GM19467 (cell line): ENCODE data around the gene CDR2.
"Not testable (repeated sequence)": the region's sequence is repeated elsewhere in the genome, so short reads cannot be mapped to it uniquely, and the experiment has no call there.

Experiments
- ATAC-seq: cut with Tn5 transposase; IDR thresholded peaks from one replicate; pipeline ENCODE4 v1.9.1; 2021; ENCODE audit warnings: mild to moderate bottlenecking, moderate library complexity; ENCODE audit not compliant: unreplicated experiment

Gene CDR2

GRCh38 chr16:22353191-22353919 lies 21.1 kb downstream of the CDR2 start:
- ATAC-seq = no peak

GRCh38 chr16:22352723-22353122 lies 21.7 kb downstream of the CDR2 start:
- ATAC-seq = no peak

- no peak for ATAC-seq
These were observed 22.3 kb downstream of the CDR2 start for GRCh38 chr16:22352140-22352539.

- ATAC-seq = not testable (repeated sequence)
These were observed 23.4 kb downstream of the CDR2 start for GRCh38 chr16:22351017-22351416.

GRCh38 chr16:22348291-22348690 lies 26.1 kb downstream of the CDR2 start:
- no peak for ATAC-seq

GRCh38 chr16:22347100-22347820 lies 27.2 kb downstream of the CDR2 start:
- no peak for ATAC-seq

GRCh38 chr16:22346483-22346882 lies 27.9 kb downstream of the CDR2 start:
- no peak for ATAC-seq

- ATAC-seq = no peak
These were observed 32.3 kb downstream of the CDR2 start for GRCh38 chr16:22342082-22342481.

GRCh38 chr16:22340945-22341344 lies 33.5 kb downstream of the CDR2 start:
- no peak for ATAC-seq

- no peak for ATAC-seq
These were observed 36.4 kb downstream of the CDR2 start for GRCh38 chr16:22337849-22338635.

- no peak for ATAC-seq
These were observed 37.4 kb downstream of the CDR2 start for GRCh38 chr16:22337045-22337444.

- no peak for ATAC-seq
These were observed 37.8 kb downstream of the CDR2 start for GRCh38 chr16:22336581-22336980.

GRCh38 chr16:22335668-22336246 lies 38.7 kb downstream of the CDR2 start:
- no peak for ATAC-seq

- no peak for ATAC-seq
These were observed 40.9 kb downstream of the CDR2 start for GRCh38 chr16:22333457-22333994.

- ATAC-seq = no peak
These were observed 44.1 kb downstream of the CDR2 start for GRCh38 chr16:22330326-22330725.

GRCh38 chr16:22329199-22329695 lies 45.2 kb downstream of the CDR2 start:
- ATAC-seq = no peak

GRCh38 chr16:22328081-22328725 lies 46.2 kb downstream of the CDR2 start:
- ATAC-seq = no peak

GRCh38 chr16:22327446-22327775 lies 47.0 kb downstream of the CDR2 start:
- no peak for ATAC-seq

GRCh38 chr16:22326771-22327445 lies 47.5 kb downstream of the CDR2 start:
- no peak for ATAC-seq

GRCh38 chr16:22326369-22326652 lies 48.1 kb downstream of the CDR2 start:
- ATAC-seq = no peak
